ENCODE data around the gene ABTB1.
"Not testable (repeated sequence)": the region's sequence is repeated elsewhere in the genome, so short reads cannot be mapped to it uniquely, and the experiment has no call there.

The ABTB1 gene

GRCh38 chr3:127671523-127672428 is 976 bp upstream of the ABTB1 start:
- peak in 2 of 3 experiments; percentile 11 to 22 for DNase-seq (ENCODE audit: low read depth in 3 of 3)

GRCh38 chr3:127673191-127674100 is 694 bp downstream of the ABTB1 start:
- DNase-seq (ENCODE audit: low read depth in 3 of 3) = peak in 2 of 3 experiments; percentile 22 to 51

GRCh38 chr3:127674101-127674721 is 1.5 kb downstream of the ABTB1 start:
- DNase-seq (ENCODE audit: low read depth in 3 of 3) = no peak

GRCh38 chr3:127674790-127675189 is 2.0 kb downstream of the ABTB1 start:
- DNase-seq (ENCODE audit: low read depth in 3 of 3) = no peak

- DNase-seq (ENCODE audit: low read depth in 3 of 3) = no peak
Measured at GRCh38 chr3:127675651-127676391, 3.1 kb downstream of the ABTB1 start.

GRCh38 chr3:127676456-127676855 is 3.7 kb downstream of the ABTB1 start:
- DNase-seq (ENCODE audit: low read depth in 3 of 3) = no peak

GRCh38 chr3:127676921-127677351 is 4.2 kb downstream of the ABTB1 start:
- DNase-seq (ENCODE audit: low read depth in 3 of 3) = no peak

- no peak for DNase-seq (ENCODE audit: low read depth in 3 of 3)
Measured at GRCh38 chr3:127677541-127678314, 5.0 kb downstream of the ABTB1 start.

GRCh38 chr3:127678315-127678599 is 5.5 kb downstream of the ABTB1 start:
- no peak for DNase-seq (ENCODE audit: low read depth in 3 of 3)

- no peak for DNase-seq (ENCODE audit: low read depth in 3 of 3)
Measured at GRCh38 chr3:127678611-127679533, 6.1 kb downstream of the ABTB1 start.

GRCh38 chr3:127679534-127680145 is 6.9 kb downstream of the ABTB1 start:
- no peak for DNase-seq (ENCODE audit: low read depth in 3 of 3)

GRCh38 chr3:127680146-127680661 is 7.5 kb downstream of the ABTB1 start:
- no peak for DNase-seq (ENCODE audit: low read depth in 3 of 3)

GRCh38 chr3:127680798-127681221 is 8.1 kb downstream of the ABTB1 start:
- no peak for DNase-seq (ENCODE audit: low read depth in 3 of 3)

- DNase-seq (ENCODE audit: low read depth in 3 of 3) = not testable (repeated sequence)
Measured at GRCh38 chr3:127682175-127682554, 9.4 kb downstream of the ABTB1 start.

- DNase-seq (ENCODE audit: low read depth in 3 of 3) = no peak
Measured at GRCh38 chr3:127682561-127682960, 9.8 kb downstream of the ABTB1 start.

- no peak for DNase-seq (ENCODE audit: low read depth in 3 of 3)
Measured at GRCh38 chr3:127684871-127685707, 12.3 kb downstream of the ABTB1 start.

GRCh38 chr3:127685708-127686511 is 13.2 kb downstream of the ABTB1 start:
- DNase-seq (ENCODE audit: low read depth in 3 of 3) = no peak
